GM23338 (cell line): ENCODE results near the gene LGALS8.

ENCODE experiments used
- EZH2 ChIP-seq: fragments of 200-600 bp; sonication (generic); IDR thresholded peaks from one replicate; pipeline ENCODE4 v1.8.0; 2017; ENCODE audit warnings: antibody characterized with exemption, mild to moderate bottlenecking, low read depth; ENCODE audit not compliant: unreplicated experiment
- EZH2phosphoT487 ChIP-seq: fragments of 200-600 bp; sonication (generic); IDR thresholded peaks from one replicate; pipeline ENCODE4 v1.8.1; 2018; ENCODE audit warnings: antibody characterized with exemption; ENCODE audit not compliant: unreplicated experiment
- JUNB ChIP-seq: IDR thresholded peaks from one replicate; pipeline ENCODE4 v1.6.1; 2016; ENCODE audit warnings: antibody characterized with exemption; ENCODE audit not compliant: unreplicated experiment
- POLR2AphosphoS5 ChIP-seq: IDR thresholded peaks from 2 replicates; pipeline ENCODE4 v1.6.1; 2016; ENCODE audit warnings: antibody characterized with exemption, low read depth
- TF ChIP-seq, protein P1 (sequence below), 2 experiments: fragments of 200-600 bp in 1 of 2; sonication (generic) in 1 of 2; conservative IDR thresholded peaks; 2 replicates each; pipeline versions ENCODE4 v1.5.1 to v1.6.1; 2016 to 2017; ENCODE audit warnings: antibody characterized with exemption in 2 of 2, low read depth in 2 of 2, mild to moderate bottlenecking in 2 of 2, moderate library complexity in 1 of 2
- TF ChIP-seq, protein P2 (sequence below): IDR thresholded peaks from one replicate; pipeline ENCODE4 v1.6.1; 2018; ENCODE audit warnings: antibody characterized with exemption; ENCODE audit not compliant: unreplicated experiment
- TF ChIP-seq, protein P3 (sequence below): IDR thresholded peaks from 2 replicates; pipeline ENCODE4 v1.6.1; 2016; ENCODE audit warnings: antibody characterized with exemption

DNA sequence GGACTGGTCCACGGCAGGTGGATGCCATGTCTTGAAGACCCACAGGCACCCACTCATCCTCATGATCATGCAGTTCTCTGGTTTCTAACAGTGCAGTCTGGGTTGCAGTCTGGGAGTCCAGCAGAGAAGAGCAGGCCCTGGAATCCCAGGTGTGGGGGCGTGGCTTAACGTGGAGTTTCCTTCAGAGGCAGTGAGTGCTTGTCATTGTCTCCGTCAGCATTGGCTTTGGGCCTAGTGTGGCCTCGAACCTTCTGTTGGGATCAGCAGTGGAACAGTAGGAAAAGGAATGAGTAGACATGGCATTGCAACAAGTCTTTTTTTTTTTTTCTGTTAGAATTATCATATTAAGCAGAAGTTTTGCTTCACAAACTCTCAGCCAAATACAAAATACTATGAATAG lies 12.8 kb downstream of the LGALS8 start:
- TF ChIP-seq, protein P1, sequence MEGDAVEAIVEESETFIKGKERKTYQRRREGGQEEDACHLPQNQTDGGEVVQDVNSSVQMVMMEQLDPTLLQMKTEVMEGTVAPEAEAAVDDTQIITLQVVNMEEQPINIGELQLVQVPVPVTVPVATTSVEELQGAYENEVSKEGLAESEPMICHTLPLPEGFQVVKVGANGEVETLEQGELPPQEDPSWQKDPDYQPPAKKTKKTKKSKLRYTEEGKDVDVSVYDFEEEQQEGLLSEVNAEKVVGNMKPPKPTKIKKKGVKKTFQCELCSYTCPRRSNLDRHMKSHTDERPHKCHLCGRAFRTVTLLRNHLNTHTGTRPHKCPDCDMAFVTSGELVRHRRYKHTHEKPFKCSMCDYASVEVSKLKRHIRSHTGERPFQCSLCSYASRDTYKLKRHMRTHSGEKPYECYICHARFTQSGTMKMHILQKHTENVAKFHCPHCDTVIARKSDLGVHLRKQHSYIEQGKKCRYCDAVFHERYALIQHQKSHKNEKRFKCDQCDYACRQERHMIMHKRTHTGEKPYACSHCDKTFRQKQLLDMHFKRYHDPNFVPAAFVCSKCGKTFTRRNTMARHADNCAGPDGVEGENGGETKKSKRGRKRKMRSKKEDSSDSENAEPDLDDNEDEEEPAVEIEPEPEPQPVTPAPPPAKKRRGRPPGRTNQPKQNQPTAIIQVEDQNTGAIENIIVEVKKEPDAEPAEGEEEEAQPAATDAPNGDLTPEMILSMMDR (conservative IDR thresholded peaks at IDR 0.05; ENCODE audit: low read depth in 2 of 2), result no peak
- TF ChIP-seq EZH2, result no peak
- TF ChIP-seq, protein P2, sequence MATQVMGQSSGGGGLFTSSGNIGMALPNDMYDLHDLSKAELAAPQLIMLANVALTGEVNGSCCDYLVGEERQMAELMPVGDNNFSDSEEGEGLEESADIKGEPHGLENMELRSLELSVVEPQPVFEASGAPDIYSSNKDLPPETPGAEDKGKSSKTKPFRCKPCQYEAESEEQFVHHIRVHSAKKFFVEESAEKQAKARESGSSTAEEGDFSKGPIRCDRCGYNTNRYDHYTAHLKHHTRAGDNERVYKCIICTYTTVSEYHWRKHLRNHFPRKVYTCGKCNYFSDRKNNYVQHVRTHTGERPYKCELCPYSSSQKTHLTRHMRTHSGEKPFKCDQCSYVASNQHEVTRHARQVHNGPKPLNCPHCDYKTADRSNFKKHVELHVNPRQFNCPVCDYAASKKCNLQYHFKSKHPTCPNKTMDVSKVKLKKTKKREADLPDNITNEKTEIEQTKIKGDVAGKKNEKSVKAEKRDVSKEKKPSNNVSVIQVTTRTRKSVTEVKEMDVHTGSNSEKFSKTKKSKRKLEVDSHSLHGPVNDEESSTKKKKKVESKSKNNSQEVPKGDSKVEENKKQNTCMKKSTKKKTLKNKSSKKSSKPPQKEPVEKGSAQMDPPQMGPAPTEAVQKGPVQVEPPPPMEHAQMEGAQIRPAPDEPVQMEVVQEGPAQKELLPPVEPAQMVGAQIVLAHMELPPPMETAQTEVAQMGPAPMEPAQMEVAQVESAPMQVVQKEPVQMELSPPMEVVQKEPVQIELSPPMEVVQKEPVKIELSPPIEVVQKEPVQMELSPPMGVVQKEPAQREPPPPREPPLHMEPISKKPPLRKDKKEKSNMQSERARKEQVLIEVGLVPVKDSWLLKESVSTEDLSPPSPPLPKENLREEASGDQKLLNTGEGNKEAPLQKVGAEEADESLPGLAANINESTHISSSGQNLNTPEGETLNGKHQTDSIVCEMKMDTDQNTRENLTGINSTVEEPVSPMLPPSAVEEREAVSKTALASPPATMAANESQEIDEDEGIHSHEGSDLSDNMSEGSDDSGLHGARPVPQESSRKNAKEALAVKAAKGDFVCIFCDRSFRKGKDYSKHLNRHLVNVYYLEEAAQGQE, result no peak
- TF ChIP-seq, protein P3, sequence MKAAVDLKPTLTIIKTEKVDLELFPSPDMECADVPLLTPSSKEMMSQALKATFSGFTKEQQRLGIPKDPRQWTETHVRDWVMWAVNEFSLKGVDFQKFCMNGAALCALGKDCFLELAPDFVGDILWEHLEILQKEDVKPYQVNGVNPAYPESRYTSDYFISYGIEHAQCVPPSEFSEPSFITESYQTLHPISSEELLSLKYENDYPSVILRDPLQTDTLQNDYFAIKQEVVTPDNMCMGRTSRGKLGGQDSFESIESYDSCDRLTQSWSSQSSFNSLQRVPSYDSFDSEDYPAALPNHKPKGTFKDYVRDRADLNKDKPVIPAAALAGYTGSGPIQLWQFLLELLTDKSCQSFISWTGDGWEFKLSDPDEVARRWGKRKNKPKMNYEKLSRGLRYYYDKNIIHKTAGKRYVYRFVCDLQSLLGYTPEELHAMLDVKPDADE, result no peak
- no peak for TF ChIP-seq JUNB
- no peak for TF ChIP-seq POLR2AphosphoS5
- no peak for TF ChIP-seq EZH2phosphoT487
